Subcutaneous adipose tissue (tissue), 4 donors: ENCODE measurements around the gene PATJ. TPM values are rescaled to one million over a fixed set of nuclear protein-coding genes. Genes with fewer than 3 reads are reported as not detected.

Experiments used
- small RNA-seq: library from RNA; depleted of rRNA; stranded (forward); fragments of <200 nt; gene quantifications from one replicate; pipeline ENCODE3, GENCODE V24; 2016
- total RNA-seq, 4 donors: library from RNA; depleted of rRNA; stranded (reverse); fragments of >200 nt; gene quantifications; one replicate each; pipeline ENCODE4 v1.1.0, GENCODE V29; 2016
- TF ChIP-seq, protein P1 (sequence below): fragments of 450-650 bp; IDR thresholded peaks from one replicate; pipeline ENCODE4 v1.5.1; 2016; ENCODE audit warnings: low read depth, mild to moderate bottlenecking, control low read depth, antibody characterized with exemption, moderate library complexity

PATJ gene
- total RNA-seq, 4 donors from 2014 or later: 12.2 to 21.6 (median 19.1) TPM

DNA sequence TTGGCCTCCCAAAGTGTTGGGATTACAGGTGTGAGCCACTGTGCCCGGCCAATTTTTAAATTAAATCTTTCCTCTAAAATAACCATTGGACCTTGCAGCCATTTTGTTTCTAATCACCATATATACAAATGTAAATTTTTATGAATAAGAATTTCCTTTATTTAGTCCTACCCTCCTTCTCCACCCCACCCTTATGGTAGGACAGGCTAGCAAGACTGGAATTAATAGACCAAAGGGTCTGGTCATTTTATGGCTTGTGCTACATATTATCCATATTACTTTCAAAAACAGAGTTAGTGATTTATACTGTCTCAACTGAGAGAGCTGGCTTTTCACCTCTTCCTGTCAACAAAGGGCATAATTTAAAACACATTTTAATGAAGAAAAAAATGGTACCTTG lies 478.9 kb downstream of the PATJ start:
- TF ChIP-seq, protein P1, sequence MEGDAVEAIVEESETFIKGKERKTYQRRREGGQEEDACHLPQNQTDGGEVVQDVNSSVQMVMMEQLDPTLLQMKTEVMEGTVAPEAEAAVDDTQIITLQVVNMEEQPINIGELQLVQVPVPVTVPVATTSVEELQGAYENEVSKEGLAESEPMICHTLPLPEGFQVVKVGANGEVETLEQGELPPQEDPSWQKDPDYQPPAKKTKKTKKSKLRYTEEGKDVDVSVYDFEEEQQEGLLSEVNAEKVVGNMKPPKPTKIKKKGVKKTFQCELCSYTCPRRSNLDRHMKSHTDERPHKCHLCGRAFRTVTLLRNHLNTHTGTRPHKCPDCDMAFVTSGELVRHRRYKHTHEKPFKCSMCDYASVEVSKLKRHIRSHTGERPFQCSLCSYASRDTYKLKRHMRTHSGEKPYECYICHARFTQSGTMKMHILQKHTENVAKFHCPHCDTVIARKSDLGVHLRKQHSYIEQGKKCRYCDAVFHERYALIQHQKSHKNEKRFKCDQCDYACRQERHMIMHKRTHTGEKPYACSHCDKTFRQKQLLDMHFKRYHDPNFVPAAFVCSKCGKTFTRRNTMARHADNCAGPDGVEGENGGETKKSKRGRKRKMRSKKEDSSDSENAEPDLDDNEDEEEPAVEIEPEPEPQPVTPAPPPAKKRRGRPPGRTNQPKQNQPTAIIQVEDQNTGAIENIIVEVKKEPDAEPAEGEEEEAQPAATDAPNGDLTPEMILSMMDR: no peak

DNA sequence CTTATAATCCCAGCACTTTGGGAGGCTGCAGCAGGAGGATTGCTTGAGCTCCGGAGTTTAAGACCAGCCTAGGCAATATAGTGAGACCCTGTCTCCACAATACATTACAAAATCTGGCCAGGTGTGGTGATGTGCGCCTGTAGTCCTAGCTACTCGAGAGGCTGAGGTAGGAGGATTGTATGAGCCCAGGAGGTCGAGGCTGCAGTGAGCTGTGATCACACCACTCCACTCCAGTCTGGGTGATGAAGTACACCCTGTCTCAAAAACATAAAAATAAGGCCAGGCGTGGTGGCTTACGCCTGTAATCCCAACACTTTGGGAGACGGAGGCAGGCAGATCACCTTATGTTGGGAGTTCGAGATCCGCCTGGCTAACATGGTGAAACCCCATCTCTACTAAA lies 480.0 kb downstream of the PATJ start:
- TF ChIP-seq, protein P1: no peak

DNA sequence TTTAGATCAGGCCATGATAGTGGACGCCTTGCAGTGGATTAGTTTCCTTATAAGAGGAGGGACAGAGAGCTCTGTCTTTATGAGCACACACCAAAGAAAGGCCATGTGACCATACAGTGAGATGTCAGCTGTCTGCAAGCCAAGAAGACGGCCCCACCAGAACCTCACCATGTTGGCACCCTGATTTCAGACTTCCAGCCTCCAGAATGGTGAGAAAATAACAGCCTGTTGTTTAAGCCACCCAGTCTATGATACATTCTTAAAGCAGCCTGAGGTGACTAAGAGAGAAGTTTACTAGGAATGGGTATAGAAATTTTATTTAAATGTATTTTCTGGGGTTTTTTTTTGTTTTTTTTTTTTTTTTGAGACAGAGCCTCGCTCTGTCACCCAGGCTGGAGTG lies 481.9 kb downstream of the PATJ start:
- TF ChIP-seq, protein P1: no peak

DNA sequence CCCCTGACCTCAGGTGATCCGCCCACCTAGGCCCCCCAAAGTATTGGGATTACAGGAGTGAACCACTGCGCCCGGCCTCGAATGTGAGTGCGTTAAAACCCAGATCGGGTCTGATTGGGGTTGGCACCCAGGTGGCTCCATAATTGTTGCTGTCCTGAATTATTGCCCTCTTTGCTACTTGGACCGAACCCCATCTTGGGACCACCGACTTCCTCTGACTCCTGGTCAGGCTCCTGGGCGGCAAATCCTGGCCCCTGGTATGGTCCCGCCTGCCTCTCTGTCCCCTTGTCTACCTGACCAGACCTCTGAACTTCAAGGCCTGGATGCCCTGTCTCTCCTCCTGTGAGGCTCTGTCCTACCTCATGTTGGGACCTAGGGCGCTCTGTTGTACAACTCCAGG lies 485.2 kb downstream of the PATJ start:
- TF ChIP-seq, protein P1: no peak

Small RNA genes within 50 kb of the gene (small RNA-seq; reads per million reads assigned to genes)
- gene LAMTOR5P1 (not detected), gene MIR3116-1 (not detected), gene RN7SL180P (not detected), gene RNU6-1177P (not detected), gene RNU6-414P (not detected)

Other genes starting within 250 kb of the PATJ start
- gene TM2D1, start 17.3 kb upstream of the PATJ start, total RNA-seq: 10 to 100 TPM; 46.7 to 70.7 (median 60.6) TPM